Parathyroid adenoma (tissue), 2 donors: ENCODE measurements around the gene ARID3C.

Source experiments
- H2AFZ ChIP-seq: fragments of 300-600 bp; sonication (generic); one replicate; pipeline ENCODE4 v1.7.0; 2017; ENCODE audit warnings: antibody characterized with exemption, mild to moderate bottlenecking
- H3K27ac ChIP-seq: fragments of 300-600 bp; sonication (generic); one replicate; pipeline ENCODE4 v1.7.0; 2017
- H3K27me3 ChIP-seq: fragments of 300-600 bp; sonication (generic); one replicate; pipeline ENCODE4 v1.7.0; 2017; ENCODE audit warnings: low read length; ENCODE audit not compliant: control insufficient read depth, insufficient read depth
- H3K36me3 ChIP-seq: fragments of 300-600 bp; sonication (generic); one replicate; pipeline ENCODE4 v1.7.0; 2017; ENCODE audit warnings: low read length; ENCODE audit not compliant: control insufficient read depth, insufficient read depth
- H3K4me1 ChIP-seq: fragments of 300-600 bp; sonication (generic); one replicate; pipeline ENCODE4 v1.7.0; 2017; ENCODE audit warnings: control low read depth
- H3K4me2 ChIP-seq: fragments of 300-600 bp; sonication (generic); one replicate; pipeline ENCODE4 v1.7.0; 2017; ENCODE audit warnings: low read length
- H3K4me3 ChIP-seq: fragments of 300-600 bp; sonication (generic); one replicate; pipeline ENCODE4 v1.7.0; 2017; ENCODE audit warnings: low read depth, low read length
- H3K79me2 ChIP-seq: fragments of 300-600 bp; sonication (generic); one replicate; pipeline ENCODE4 v1.7.0; 2017; ENCODE audit warnings: control low read depth
- H3K9ac ChIP-seq: fragments of 300-600 bp; sonication (generic); one replicate; pipeline ENCODE4 v1.7.0; 2017; ENCODE audit warnings: mild to moderate bottlenecking
- H3K9me3 ChIP-seq: fragments of 300-600 bp; sonication (generic); one replicate; pipeline ENCODE4 v1.7.0; 2017; ENCODE audit warnings: low read length; ENCODE audit not compliant: control insufficient read depth
- TF ChIP-seq, protein P1 (sequence below): fragments of 300-600 bp; sonication (generic); IDR thresholded peaks from one replicate; pipeline ENCODE4 v1.7.0; 2017; ENCODE audit warnings: antibody characterized with exemption, mild to moderate bottlenecking
- donor health status: primary hyperparathyroidism.

ARID3C gene

DNA sequence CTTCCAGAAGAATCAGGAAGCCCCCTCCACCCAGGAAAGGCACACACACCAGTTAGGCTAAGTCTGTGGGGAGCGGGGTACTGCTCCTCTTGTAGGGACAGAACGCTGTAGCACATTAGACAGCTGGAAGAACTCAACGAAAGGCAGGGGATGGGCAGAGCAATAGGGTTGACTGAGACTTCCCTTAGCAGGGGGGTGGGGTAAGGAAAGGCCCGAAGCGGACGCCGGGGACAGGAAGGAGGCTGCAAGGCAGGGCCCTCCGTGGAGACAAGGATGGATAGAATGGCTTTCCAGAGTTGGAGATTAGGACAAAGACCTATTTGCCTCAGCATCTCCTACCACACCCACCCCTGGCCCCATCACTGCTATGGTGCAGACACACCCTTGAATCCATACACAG, 53.6 kb downstream of the ARID3C start:
- Histone ChIP-seq H3K27me3 (peaks cover 3% of the 10 kb centered on the region), H3K79me2 (no peaks in the 10 kb centered on the region), H3K4me1 (no peaks in the 10 kb centered on the region), H3K4me2 (no peak overlapping the region), H3K27ac (no peak overlapping the region), H3K36me3 (no peaks in the 10 kb centered on the region), H3K9me3 (no peaks in the 10 kb centered on the region), H3K4me3 (no peak overlapping the region), H2AFZ (no peak overlapping the region), H3K9ac (no peak overlapping the region)
- TF ChIP-seq, protein P1, sequence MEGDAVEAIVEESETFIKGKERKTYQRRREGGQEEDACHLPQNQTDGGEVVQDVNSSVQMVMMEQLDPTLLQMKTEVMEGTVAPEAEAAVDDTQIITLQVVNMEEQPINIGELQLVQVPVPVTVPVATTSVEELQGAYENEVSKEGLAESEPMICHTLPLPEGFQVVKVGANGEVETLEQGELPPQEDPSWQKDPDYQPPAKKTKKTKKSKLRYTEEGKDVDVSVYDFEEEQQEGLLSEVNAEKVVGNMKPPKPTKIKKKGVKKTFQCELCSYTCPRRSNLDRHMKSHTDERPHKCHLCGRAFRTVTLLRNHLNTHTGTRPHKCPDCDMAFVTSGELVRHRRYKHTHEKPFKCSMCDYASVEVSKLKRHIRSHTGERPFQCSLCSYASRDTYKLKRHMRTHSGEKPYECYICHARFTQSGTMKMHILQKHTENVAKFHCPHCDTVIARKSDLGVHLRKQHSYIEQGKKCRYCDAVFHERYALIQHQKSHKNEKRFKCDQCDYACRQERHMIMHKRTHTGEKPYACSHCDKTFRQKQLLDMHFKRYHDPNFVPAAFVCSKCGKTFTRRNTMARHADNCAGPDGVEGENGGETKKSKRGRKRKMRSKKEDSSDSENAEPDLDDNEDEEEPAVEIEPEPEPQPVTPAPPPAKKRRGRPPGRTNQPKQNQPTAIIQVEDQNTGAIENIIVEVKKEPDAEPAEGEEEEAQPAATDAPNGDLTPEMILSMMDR: no peak

GRCh38 chr9:34574571-34574970, 54.3 kb downstream of the ARID3C start:
- no peaks in the 10 kb centered on the region for H3K79me2 ChIP-seq
- no peaks in the 10 kb centered on the region for H3K4me1 ChIP-seq
- H3K36me3 ChIP-seq: no peaks in the 10 kb centered on the region
- H3K27me3 ChIP-seq: peaks cover 3% of the 10 kb centered on the region
- H3K4me2 ChIP-seq: no peak overlapping the region
- H3K9ac ChIP-seq: no peak overlapping the region
- H2AFZ ChIP-seq: no peak overlapping the region
- H3K4me3 ChIP-seq: no peak overlapping the region
- H3K9me3 ChIP-seq: no peaks in the 10 kb centered on the region
- H3K27ac ChIP-seq: no peak overlapping the region
- TF ChIP-seq, protein P1: no peak

- peaks cover 3% of the 10 kb centered on the region for H3K27me3 ChIP-seq
- no peak overlapping the region for H3K4me3 ChIP-seq
- no peak overlapping the region for H3K27ac ChIP-seq
- H3K36me3 ChIP-seq: no peaks in the 10 kb centered on the region
- no peak overlapping the region for H3K9ac ChIP-seq
- H3K4me1 ChIP-seq: no peaks in the 10 kb centered on the region
- H3K4me2 ChIP-seq: no peak overlapping the region
- no peaks in the 10 kb centered on the region for H3K79me2 ChIP-seq
- TF ChIP-seq, protein P1: no peak
- H3K9me3 ChIP-seq: no peaks in the 10 kb centered on the region
- H2AFZ ChIP-seq: no peak overlapping the region
These were observed 55.1 kb downstream of the ARID3C start for GRCh38 chr9:34573599-34574325.

DNA sequence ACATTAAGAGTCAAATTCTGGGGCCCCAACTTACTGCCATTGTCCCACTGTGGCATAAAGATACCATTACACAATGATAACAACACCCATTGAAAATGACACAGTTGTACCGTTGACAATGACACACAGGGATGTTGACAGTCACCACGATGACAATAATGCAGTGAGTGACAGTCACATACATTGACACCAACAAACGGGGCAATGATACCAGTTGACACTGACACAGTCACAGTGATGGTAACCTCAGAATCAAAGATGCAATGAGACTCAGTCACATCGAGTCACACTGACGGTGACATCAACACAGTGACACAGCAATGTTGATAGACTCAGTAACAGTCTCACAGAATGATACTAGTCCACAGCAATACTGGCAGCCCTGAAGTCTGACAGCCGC, 56.2 kb downstream of the ARID3C start:
- TF ChIP-seq, protein P1: no peak
- H3K9me3 ChIP-seq: no peaks in the 10 kb centered on the region
- no peak overlapping the region for H3K9ac ChIP-seq
- H3K4me1 ChIP-seq: no peaks in the 10 kb centered on the region
- H3K27me3 ChIP-seq: no peaks in the 10 kb centered on the region
- H3K36me3 ChIP-seq: no peaks in the 10 kb centered on the region
- no peak overlapping the region for H3K4me2 ChIP-seq
- H3K4me3 ChIP-seq: no peak overlapping the region
- no peaks in the 10 kb centered on the region for H3K79me2 ChIP-seq
- H3K27ac ChIP-seq: no peak overlapping the region
- H2AFZ ChIP-seq: no peak overlapping the region

GRCh38 chr9:34572092-34572491, 56.8 kb downstream of the ARID3C start:
- Histone ChIP-seq H3K4me2 (no peak overlapping the region), H3K4me3 (no peak overlapping the region), H3K36me3 (no peaks in the 10 kb centered on the region), H3K4me1 (no peaks in the 10 kb centered on the region), H2AFZ (no peak overlapping the region), H3K27me3 (no peaks in the 10 kb centered on the region), H3K79me2 (no peaks in the 10 kb centered on the region), H3K9ac (no peak overlapping the region), H3K9me3 (no peaks in the 10 kb centered on the region), H3K27ac (no peak overlapping the region)
- TF ChIP-seq, protein P1: no peak
